ENCODE measurements around the gene WRNIP1. TPM values are rescaled to one million over a fixed set of nuclear protein-coding genes. Genes with fewer than 3 reads are reported as not detected.

WRNIP1 gene
- total and polyA plus RNA-seq, 2 of the 13 experiments (the other 11 are each of a cell fraction or from before 2014, with no cell fraction given) = 77.7 to 90.3 TPM

DNA sequence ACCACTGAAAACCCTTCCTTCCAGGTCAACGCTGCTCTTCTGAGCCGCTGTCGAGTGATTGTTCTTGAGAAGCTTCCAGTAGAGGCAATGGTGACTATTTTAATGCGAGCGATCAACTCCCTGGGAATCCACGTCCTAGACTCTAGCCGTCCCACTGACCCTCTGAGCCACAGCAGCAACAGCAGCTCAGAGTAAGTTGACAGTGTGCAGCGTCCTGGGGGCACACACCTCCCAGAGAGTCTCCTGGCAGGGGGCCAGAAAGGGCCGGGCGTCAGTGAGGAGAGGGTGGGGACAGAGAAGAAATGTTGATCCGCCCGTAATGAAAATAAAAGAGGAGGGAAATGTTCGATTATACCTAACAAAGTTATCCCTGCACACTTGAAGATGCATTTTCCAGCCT lies 5.0 kb downstream of the WRNIP1 start:
- intact Hi-C loops (cut with micrococcal nuclease; ENCODE audit: unreplicated experiment) = no loop called here
- POLR2A ChIA-PET = interaction anchor here (1.0 to 1.3 kb wide), 2 partner anchors 14 to 76 kb away, joined by 3 read pairs; no protein-coding TSS in a partner anchor
- 77% methylated on average over 13 of the region's 13 CpGs for WGBS (ENCODE audit: low lambda C conversion rate)

More for the DNA sequence above, 5.0 kb downstream of the WRNIP1 start:
- H3K4me1 ChIP-seq (ENCODE audit: insufficient read depth, low read length) = peaks cover 52% of the 10 kb centered on the region
- no TSS peak for BruUV-seq (replicated peaks)
- H3K9me3 ChIP-seq (ENCODE audit: low read length) = no peaks in the 10 kb centered on the region
- no peak overlapping the region for H2AFZ ChIP-seq (ENCODE audit: low read length)
- H3K27me3 ChIP-seq (ENCODE audit: control insufficient read depth in 1 of 2, insufficient read depth in 2 of 2, low read length in 2 of 2) = no peaks in the 10 kb centered on the region; a peak in 1 of 5 replicates
- in situ Hi-C loops (cut with HindIII; ENCODE audit: extremely low pct_ligation_motif_present, low pct_unique_long_range_greater_than_20kb) = no loop called here
- TF ChIP-seq, protein P1, sequence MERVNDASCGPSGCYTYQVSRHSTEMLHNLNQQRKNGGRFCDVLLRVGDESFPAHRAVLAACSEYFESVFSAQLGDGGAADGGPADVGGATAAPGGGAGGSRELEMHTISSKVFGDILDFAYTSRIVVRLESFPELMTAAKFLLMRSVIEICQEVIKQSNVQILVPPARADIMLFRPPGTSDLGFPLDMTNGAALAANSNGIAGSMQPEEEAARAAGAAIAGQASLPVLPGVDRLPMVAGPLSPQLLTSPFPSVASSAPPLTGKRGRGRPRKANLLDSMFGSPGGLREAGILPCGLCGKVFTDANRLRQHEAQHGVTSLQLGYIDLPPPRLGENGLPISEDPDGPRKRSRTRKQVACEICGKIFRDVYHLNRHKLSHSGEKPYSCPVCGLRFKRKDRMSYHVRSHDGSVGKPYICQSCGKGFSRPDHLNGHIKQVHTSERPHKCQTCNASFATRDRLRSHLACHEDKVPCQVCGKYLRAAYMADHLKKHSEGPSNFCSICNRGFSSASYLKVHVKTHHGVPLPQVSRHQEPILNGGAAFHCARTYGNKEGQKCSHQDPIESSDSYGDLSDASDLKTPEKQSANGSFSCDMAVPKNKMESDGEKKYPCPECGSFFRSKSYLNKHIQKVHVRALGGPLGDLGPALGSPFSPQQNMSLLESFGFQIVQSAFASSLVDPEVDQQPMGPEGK (CRISPR knock-in tag; IDR thresholded peaks at IDR 0.05) = peak; percentile 85
- TF ChIP-seq ZNF225 (CRISPR knock-in tag; IDR thresholded peaks at IDR 0.05) (no peak), ZBTB38 (CRISPR knock-in tag; IDR thresholded peaks at IDR 0.05) (peak; percentile 63; the same call in 1 of the 2 replicates), ZBTB7A (CRISPR knock-in tag; IDR thresholded peaks at IDR 0.05) (0 out of 2 replicates have a peak, but pooled peaks have one; percentile 29), ZNF572 (CRISPR knock-in tag; IDR thresholded peaks at IDR 0.05) (0 out of 2 replicates have a peak, but pooled peaks have one; percentile 46), LCORL (IDR thresholded peaks at IDR 0.05) (0 out of 2 replicates have a peak, but pooled peaks have one; percentile 16), LCORL (CRISPR knock-in tag; IDR thresholded peaks at IDR 0.05) (no peak), ZMYM4 (CRISPR knock-in tag; IDR thresholded peaks at IDR 0.05) (0 out of 2 replicates have a peak, but pooled peaks have one; percentile 18)
- TF ChIP-seq, protein P2, sequence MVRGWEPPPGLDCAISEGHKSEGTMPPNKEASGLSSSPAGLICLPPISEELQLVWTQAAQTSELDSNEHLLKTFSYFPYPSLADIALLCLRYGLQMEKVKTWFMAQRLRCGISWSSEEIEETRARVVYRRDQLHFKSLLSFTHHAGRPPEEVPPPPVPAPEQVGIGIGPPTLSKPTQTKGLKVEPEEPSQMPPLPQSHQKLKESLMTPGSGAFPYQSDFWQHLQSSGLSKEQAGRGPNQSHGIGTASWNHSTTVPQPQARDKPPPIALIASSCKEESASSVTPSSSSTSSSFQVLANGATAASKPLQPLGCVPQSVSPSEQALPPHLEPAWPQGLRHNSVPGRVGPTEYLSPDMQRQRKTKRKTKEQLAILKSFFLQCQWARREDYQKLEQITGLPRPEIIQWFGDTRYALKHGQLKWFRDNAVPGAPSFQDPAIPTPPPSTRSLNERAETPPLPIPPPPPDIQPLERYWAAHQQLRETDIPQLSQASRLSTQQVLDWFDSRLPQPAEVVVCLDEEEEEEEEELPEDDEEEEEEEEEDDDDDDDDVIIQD (CRISPR knock-in tag; IDR thresholded peaks at IDR 0.05; ENCODE audit: low read depth) = no peak
- TF ChIP-seq, protein P3, sequence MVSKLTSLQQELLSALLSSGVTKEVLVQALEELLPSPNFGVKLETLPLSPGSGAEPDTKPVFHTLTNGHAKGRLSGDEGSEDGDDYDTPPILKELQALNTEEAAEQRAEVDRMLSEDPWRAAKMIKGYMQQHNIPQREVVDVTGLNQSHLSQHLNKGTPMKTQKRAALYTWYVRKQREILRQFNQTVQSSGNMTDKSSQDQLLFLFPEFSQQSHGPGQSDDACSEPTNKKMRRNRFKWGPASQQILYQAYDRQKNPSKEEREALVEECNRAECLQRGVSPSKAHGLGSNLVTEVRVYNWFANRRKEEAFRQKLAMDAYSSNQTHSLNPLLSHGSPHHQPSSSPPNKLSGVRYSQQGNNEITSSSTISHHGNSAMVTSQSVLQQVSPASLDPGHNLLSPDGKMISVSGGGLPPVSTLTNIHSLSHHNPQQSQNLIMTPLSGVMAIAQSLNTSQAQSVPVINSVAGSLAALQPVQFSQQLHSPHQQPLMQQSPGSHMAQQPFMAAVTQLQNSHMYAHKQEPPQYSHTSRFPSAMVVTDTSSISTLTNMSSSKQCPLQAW (CRISPR knock-in tag; IDR thresholded peaks at IDR 0.05) = 0 out of 2 replicates have a peak, but pooled peaks have one; percentile 17
- TF ChIP-seq, protein P4, sequence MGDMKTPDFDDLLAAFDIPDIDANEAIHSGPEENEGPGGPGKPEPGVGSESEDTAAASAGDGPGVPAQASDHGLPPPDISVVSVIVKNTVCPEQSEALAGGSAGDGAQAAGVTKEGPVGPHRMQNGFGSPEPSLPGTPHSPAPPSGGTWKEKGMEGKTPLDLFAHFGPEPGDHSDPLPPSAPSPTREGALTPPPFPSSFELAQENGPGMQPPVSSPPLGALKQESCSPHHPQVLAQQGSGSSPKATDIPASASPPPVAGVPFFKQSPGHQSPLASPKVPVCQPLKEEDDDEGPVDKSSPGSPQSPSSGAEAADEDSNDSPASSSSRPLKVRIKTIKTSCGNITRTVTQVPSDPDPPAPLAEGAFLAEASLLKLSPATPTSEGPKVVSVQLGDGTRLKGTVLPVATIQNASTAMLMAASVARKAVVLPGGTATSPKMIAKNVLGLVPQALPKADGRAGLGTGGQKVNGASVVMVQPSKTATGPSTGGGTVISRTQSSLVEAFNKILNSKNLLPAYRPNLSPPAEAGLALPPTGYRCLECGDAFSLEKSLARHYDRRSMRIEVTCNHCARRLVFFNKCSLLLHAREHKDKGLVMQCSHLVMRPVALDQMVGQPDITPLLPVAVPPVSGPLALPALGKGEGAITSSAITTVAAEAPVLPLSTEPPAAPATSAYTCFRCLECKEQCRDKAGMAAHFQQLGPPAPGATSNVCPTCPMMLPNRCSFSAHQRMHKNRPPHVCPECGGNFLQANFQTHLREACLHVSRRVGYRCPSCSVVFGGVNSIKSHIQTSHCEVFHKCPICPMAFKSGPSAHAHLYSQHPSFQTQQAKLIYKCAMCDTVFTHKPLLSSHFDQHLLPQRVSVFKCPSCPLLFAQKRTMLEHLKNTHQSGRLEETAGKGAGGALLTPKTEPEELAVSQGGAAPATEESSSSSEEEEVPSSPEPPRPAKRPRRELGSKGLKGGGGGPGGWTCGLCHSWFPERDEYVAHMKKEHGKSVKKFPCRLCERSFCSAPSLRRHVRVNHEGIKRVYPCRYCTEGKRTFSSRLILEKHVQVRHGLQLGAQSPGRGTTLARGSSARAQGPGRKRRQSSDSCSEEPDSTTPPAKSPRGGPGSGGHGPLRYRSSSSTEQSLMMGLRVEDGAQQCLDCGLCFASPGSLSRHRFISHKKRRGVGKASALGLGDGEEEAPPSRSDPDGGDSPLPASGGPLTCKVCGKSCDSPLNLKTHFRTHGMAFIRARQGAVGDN (CRISPR knock-in tag; IDR thresholded peaks at IDR 0.05) = peak; percentile 22; the same call in 1 of the 2 replicates
- peaks cover 54% of the 10 kb centered on the region for H4K20me1 ChIP-seq (ENCODE audit: insufficient read depth, low read length)
- peak overlapping the region; percentile 40 for H3K4me2 ChIP-seq (ENCODE audit: low read depth, low read length)
- H3K9ac ChIP-seq (ENCODE audit: insufficient read depth, low read depth, low read length) = no peak overlapping the region
- ATAC-seq (no peak), DNase-seq (ENCODE audit: low spot score) (no peak), FAIRE-seq (no peak)
- no peak overlapping the region for H3K4me3 ChIP-seq (replicated peaks in 1 of 3; ENCODE audit: insufficient read depth in 1 of 3, low read depth in 2 of 3, low read length in 3 of 3)
- no peak overlapping the region for H3K27ac ChIP-seq (ENCODE audit: extremely low read length, insufficient read depth, low read length)
- CTCF ChIA-PET (ENCODE audit: low intra/inter-chr PET ratio, low total read pairs) = no interaction called here
- peaks cover 14 to 57% of the 10 kb centered on the region in 2 experiments for H3K36me3 ChIP-seq (replicated peaks in 1 of 2; ENCODE audit: control insufficient read depth in 1 of 2, insufficient read depth in 2 of 2, low read length in 2 of 2)
- H3K79me2 ChIP-seq (ENCODE audit: insufficient read depth, low read length) = peaks cover 95% of the 10 kb centered on the region

All from HepG2 (cell line).